ENCODE results near the gene THAP8. TPM values are rescaled to one million over a fixed set of nuclear protein-coding genes. Genes with fewer than 3 reads are reported as not detected.

Gene THAP8
- total RNA-seq, 1 experiment from 2014 or later, result 6.6 TPM

- TF ChIP-seq, protein P1, sequence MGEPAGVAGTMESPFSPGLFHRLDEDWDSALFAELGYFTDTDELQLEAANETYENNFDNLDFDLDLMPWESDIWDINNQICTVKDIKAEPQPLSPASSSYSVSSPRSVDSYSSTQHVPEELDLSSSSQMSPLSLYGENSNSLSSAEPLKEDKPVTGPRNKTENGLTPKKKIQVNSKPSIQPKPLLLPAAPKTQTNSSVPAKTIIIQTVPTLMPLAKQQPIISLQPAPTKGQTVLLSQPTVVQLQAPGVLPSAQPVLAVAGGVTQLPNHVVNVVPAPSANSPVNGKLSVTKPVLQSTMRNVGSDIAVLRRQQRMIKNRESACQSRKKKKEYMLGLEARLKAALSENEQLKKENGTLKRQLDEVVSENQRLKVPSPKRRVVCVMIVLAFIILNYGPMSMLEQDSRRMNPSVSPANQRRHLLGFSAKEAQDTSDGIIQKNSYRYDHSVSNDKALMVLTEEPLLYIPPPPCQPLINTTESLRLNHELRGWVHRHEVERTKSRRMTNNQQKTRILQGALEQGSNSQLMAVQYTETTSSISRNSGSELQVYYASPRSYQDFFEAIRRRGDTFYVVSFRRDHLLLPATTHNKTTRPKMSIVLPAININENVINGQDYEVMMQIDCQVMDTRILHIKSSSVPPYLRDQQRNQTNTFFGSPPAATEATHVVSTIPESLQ (CRISPR knock-in tag; IDR thresholded peaks at IDR 0.05), result no peak
- no peak for TF ChIP-seq ZNF416 (CRISPR knock-in tag; IDR thresholded peaks at IDR 0.05)
- no peak for TF ChIP-seq NFE2L1 (CRISPR knock-in tag; IDR thresholded peaks at IDR 0.05)
- no peak for TF ChIP-seq ZNF317 (CRISPR knock-in tag; IDR thresholded peaks at IDR 0.05; ENCODE audit: borderline replicate concordance, low read depth)
- TF ChIP-seq ZNF671 (CRISPR knock-in tag; IDR thresholded peaks at IDR 0.05), result no peak
- TF ChIP-seq TEAD1 (CRISPR knock-in tag; IDR thresholded peaks at IDR 0.05), result no peak
- TF ChIP-seq USF1 (CRISPR knock-in tag; IDR thresholded peaks at IDR 0.05), result no peak
- TF ChIP-seq ZBTB43 (CRISPR knock-in tag; IDR thresholded peaks at IDR 0.05), result no peak
- TF ChIP-seq, protein P2, sequence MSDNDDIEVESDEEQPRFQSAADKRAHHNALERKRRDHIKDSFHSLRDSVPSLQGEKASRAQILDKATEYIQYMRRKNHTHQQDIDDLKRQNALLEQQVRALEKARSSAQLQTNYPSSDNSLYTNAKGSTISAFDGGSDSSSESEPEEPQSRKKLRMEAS (CRISPR knock-in tag; IDR thresholded peaks at IDR 0.05), result no peak
These were observed 6.2 kb downstream of the THAP8 start (continued) for GRCh38 chr19:36047835-36048234.

GRCh38 chr19:36046443-36047050 is 7.5 kb downstream of the THAP8 start:
- H3K4me3 Mint-ChIP-seq, result no peak overlapping the region
- 0 out of 2 replicates have a peak overlapping the region, but pooled peaks have one; percentile 5 for H3K27ac Mint-ChIP-seq
- ChIA-PET POLR2A (no interaction called here), CTCF (interaction anchor here (0.9 kb wide), 2 partner anchors 10 to 32 kb away, joined by 3 read pairs; partner anchors contain the start of gene ALKBH6)
- no peaks in the 10 kb centered on the region for H3K27me3 Mint-ChIP-seq (ENCODE audit: low read depth)
- no peaks in the 10 kb centered on the region for H3K9me3 Mint-ChIP-seq
- DNase-seq (ENCODE audit: low spot score) (no peak), ATAC-seq (no peak)
- H3K36me3 Mint-ChIP-seq, result no peaks in the 10 kb centered on the region
- TF ChIP-seq USF1 (CRISPR knock-in tag; IDR thresholded peaks at IDR 0.05), result peak; percentile 78
- TF ChIP-seq FOXK1 (CRISPR knock-in tag; IDR thresholded peaks at IDR 0.05), result no peak
- TF ChIP-seq PRRX2 (CRISPR knock-in tag; IDR thresholded peaks at IDR 0.05), result no peak
- no peak for TF ChIP-seq EMX1 (CRISPR knock-in tag; IDR thresholded peaks at IDR 0.05)
- TF ChIP-seq ZNF423 (CRISPR knock-in tag; IDR thresholded peaks at IDR 0.05), result no peak
- no peak for TF ChIP-seq ZNF671 (CRISPR knock-in tag; IDR thresholded peaks at IDR 0.05)
- TF ChIP-seq, protein P3, sequence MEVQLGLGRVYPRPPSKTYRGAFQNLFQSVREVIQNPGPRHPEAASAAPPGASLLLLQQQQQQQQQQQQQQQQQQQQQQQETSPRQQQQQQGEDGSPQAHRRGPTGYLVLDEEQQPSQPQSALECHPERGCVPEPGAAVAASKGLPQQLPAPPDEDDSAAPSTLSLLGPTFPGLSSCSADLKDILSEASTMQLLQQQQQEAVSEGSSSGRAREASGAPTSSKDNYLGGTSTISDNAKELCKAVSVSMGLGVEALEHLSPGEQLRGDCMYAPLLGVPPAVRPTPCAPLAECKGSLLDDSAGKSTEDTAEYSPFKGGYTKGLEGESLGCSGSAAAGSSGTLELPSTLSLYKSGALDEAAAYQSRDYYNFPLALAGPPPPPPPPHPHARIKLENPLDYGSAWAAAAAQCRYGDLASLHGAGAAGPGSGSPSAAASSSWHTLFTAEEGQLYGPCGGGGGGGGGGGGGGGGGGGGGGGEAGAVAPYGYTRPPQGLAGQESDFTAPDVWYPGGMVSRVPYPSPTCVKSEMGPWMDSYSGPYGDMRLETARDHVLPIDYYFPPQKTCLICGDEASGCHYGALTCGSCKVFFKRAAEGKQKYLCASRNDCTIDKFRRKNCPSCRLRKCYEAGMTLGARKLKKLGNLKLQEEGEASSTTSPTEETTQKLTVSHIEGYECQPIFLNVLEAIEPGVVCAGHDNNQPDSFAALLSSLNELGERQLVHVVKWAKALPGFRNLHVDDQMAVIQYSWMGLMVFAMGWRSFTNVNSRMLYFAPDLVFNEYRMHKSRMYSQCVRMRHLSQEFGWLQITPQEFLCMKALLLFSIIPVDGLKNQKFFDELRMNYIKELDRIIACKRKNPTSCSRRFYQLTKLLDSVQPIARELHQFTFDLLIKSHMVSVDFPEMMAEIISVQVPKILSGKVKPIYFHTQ (CRISPR knock-in tag; IDR thresholded peaks at IDR 0.05), result no peak
- TF ChIP-seq ETV6 (CRISPR knock-in tag; IDR thresholded peaks at IDR 0.05), result no peak
- TF ChIP-seq CTCF (IDR thresholded peaks at IDR 0.05), result no peak
- TF ChIP-seq USF2 (CRISPR knock-in tag; IDR thresholded peaks at IDR 0.05), result peak; percentile 63
- peaks cover 17% of the 10 kb centered on the region for H3K4me1 Mint-ChIP-seq

Measured in WTC11 (cell line).